Neuronal stem cell (in vitro differentiated cells): ENCODE measurements around the gene KDM4B.
A peak's percentile ranks its signal among the peaks of the same experiment; 100 is the strongest.

Experiments
- DNase-seq: peaks from one replicate; pipeline ENCODE4 v3.0.0-alpha.2; 2013; ENCODE audit warnings: low spot score
- H2AFZ ChIP-seq: one replicate; pipeline ENCODE4 v1.6.1; 2013; ENCODE audit warnings: mild to moderate bottlenecking, low read length, inconsistent platforms
- H2AK5ac ChIP-seq: 2 replicates; pipeline ENCODE4 v1.6.1; 2013; ENCODE audit warnings: low read depth, mild to moderate bottlenecking, inconsistent platforms, low read length, moderate library complexity, mixed read lengths
- H2BK120ac ChIP-seq: 2 replicates; pipeline ENCODE4 v1.6.1; 2013; ENCODE audit warnings: low read depth, mild to moderate bottlenecking, inconsistent platforms, low read length, moderate library complexity, mixed read lengths
- H2BK12ac ChIP-seq: one replicate; pipeline ENCODE4 v1.6.1; 2013; ENCODE audit warnings: low read length, inconsistent platforms
- H2BK15ac ChIP-seq: 2 replicates; pipeline ENCODE4 v1.6.1; 2013; ENCODE audit warnings: mild to moderate bottlenecking, low read length, inconsistent platforms, mixed read lengths
- H2BK5ac ChIP-seq: one replicate; pipeline ENCODE4 v1.6.1; 2013; ENCODE audit warnings: inconsistent platforms, mild to moderate bottlenecking, low read length, moderate library complexity
- H3K14ac ChIP-seq: one replicate; pipeline ENCODE4 v1.6.1; 2013; ENCODE audit warnings: low read length, inconsistent platforms
- H3K18ac ChIP-seq: 2 replicates; pipeline ENCODE4 v1.6.1; 2013; ENCODE audit warnings: low read length, inconsistent platforms
- H3K23ac ChIP-seq: 2 replicates; pipeline ENCODE4 v1.6.1; 2013; ENCODE audit warnings: low read depth, mild to moderate bottlenecking, mixed read lengths, low read length, inconsistent platforms; ENCODE audit not compliant: poor library complexity
- H3K27ac ChIP-seq: replicated peaks from 3 replicates; pipeline ENCODE4 v1.5.1; 2013; ENCODE audit warnings: low read length, inconsistent platforms
- H3K27me3 ChIP-seq, 3 experiments: 2 replicates each; pipeline ENCODE4 v1.6.1; 2013; ENCODE audit warnings: low read length in 3 of 3, mild to moderate bottlenecking in 2 of 3, inconsistent platforms in 1 of 3, low read depth in 1 of 3, mixed read lengths in 1 of 3, moderate library complexity in 1 of 3; ENCODE audit not compliant: control insufficient read depth in 3 of 3, insufficient read depth in 3 of 3
- H3K36me3 ChIP-seq, 2 donors: replicated peaks in 1 of 2; 2 replicates each; pipeline ENCODE4 v1.6.1; 2013; ENCODE audit warnings: low read length in 2 of 2; ENCODE audit not compliant: control insufficient read depth in 2 of 2, insufficient read depth in 2 of 2
- H3K4ac ChIP-seq: 2 replicates; pipeline ENCODE4 v1.6.1; 2013; ENCODE audit warnings: inconsistent platforms, mild to moderate bottlenecking, low read length, moderate library complexity
- H3K4me1 ChIP-seq, 2 donors: 1 replicate in 1 of 2; 2 replicates in 1 of 2; pipeline ENCODE4 v1.6.1; 2013; ENCODE audit warnings: low read length in 2 of 2, low read depth in 1 of 2; ENCODE audit not compliant: control insufficient read depth in 2 of 2, insufficient read depth in 1 of 2
- H3K4me2 ChIP-seq: one replicate; pipeline ENCODE4 v1.6.1; 2013; ENCODE audit warnings: mild to moderate bottlenecking, low read length, inconsistent platforms; ENCODE audit not compliant: insufficient read depth, poor library complexity, severe bottlenecking
- H3K4me3 ChIP-seq, 2 donors: 2 replicates each; pipeline ENCODE4 v1.5.1; 2013; ENCODE audit warnings: low read length in 2 of 2, mild to moderate bottlenecking in 2 of 2, inconsistent platforms in 1 of 2, moderate library complexity in 1 of 2
- H3K79me1 ChIP-seq: one replicate; pipeline ENCODE4 v1.6.1; 2013; ENCODE audit warnings: low read depth, mild to moderate bottlenecking, inconsistent platforms, low read length, moderate library complexity
- H3K9ac ChIP-seq: one replicate; pipeline ENCODE4 v1.6.1; 2013; ENCODE audit warnings: mild to moderate bottlenecking, low read depth, low read length, inconsistent platforms; ENCODE audit not compliant: poor library complexity
- H3K9me3 ChIP-seq, 2 donors: replicated peaks in 1 of 2; 2 replicates each; pipeline versions ENCODE3 to v1.6.1; 2013; ENCODE audit warnings: low read length in 2 of 2, mild to moderate bottlenecking in 2 of 2, inconsistent platforms in 1 of 2, low read depth in 1 of 2, mixed read lengths in 1 of 2, moderate library complexity in 1 of 2; ENCODE audit not compliant: control insufficient read depth in 2 of 2, insufficient read depth in 1 of 2
- H4K8ac ChIP-seq: one replicate; pipeline ENCODE4 v1.6.1; 2013; ENCODE audit warnings: low read depth, mild to moderate bottlenecking, inconsistent platforms, low read length, moderate library complexity
- H4K91ac ChIP-seq: one replicate; pipeline ENCODE4 v1.6.1; 2013; ENCODE audit warnings: low read length, low read depth, mild to moderate bottlenecking, inconsistent platforms; ENCODE audit not compliant: poor library complexity
- WGBS, 2 donors: extraction: QIAGEN DNeasy Blood & Tissue Kit; methylation state at CpG; one replicate each; pipeline ENCODE4 v1.1.7; 2013; ENCODE audit warnings: missing lambda C conversion rate in 2 of 2, mixed read lengths in 1 of 2; ENCODE audit not compliant: insufficient read length in 2 of 2, insufficient replicate concordance in 1 of 2; ENCODE audit errors: extremely low coverage in 2 of 2; 5-methylcytosine and 5-hydroxymethylcytosine counted together

Gene KDM4B

DNA sequence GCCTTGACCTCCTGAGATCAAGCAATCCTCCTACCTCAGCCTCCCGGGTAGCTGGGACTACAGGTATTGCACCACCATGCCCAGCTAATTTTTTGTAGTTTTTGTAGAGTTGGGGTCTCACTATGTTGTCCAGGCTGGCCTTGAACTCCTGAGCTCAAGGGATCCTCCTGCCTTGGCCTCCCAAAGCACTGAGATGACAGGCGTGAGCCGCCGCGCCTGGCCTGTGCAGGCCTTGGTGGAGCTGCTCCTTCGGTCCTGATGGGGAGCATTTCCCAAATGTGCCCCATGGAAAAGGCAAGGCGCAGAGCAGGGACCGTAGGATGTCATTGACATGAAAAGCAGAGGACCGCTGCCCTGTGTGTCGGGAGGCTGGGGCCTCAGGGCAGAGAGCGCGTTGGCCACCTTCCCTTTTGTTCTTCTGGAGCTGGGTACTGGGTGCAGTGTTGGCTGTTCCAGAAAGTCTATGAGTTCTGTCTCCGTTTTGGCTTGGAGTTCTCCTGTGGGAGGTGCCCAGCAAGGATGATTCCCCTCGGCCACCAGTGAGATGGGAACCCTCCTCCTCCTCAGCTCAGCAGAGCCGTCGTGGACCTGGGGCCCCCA lies 128.5 kb downstream of the KDM4B start:
- peaks cover 0 to 34% of the 10 kb centered on the region in 2 donors for H3K36me3 ChIP-seq
- no peak overlapping the region for H2BK15ac ChIP-seq
- H2AFZ ChIP-seq = no peak overlapping the region
- H3K4me2 ChIP-seq = no peak overlapping the region
- peaks cover 3% of the 10 kb centered on the region for H3K79me1 ChIP-seq
- no peak overlapping the region for H3K27ac ChIP-seq
- H2AK5ac ChIP-seq = no peak overlapping the region
- no peaks in the 10 kb centered on the region for H3K27me3 ChIP-seq
- H2BK5ac ChIP-seq = no peak overlapping the region
- no peak for DNase-seq
- H3K4me1 ChIP-seq = peaks cover 15 to 23% of the 10 kb centered on the region in 2 donors
- no CpG with 5 or more reads among the region's 16 CpGs for WGBS, 2 donors
- no peak overlapping the region for H3K4ac ChIP-seq
- H3K4me3 ChIP-seq = no peak overlapping the region
- H4K8ac ChIP-seq = no peak overlapping the region
- H3K9me3 ChIP-seq = peaks cover 16 to 34% of the 10 kb centered on the region in 2 donors
- no peak overlapping the region for H3K23ac ChIP-seq
- H3K9ac ChIP-seq = no peak overlapping the region
- H2BK120ac ChIP-seq = no peak overlapping the region
- H4K91ac ChIP-seq = no peak overlapping the region
- H3K14ac ChIP-seq = no peak overlapping the region
- peak overlapping the region; percentile 72 for H3K18ac ChIP-seq
- no peak overlapping the region for H2BK12ac ChIP-seq

DNA sequence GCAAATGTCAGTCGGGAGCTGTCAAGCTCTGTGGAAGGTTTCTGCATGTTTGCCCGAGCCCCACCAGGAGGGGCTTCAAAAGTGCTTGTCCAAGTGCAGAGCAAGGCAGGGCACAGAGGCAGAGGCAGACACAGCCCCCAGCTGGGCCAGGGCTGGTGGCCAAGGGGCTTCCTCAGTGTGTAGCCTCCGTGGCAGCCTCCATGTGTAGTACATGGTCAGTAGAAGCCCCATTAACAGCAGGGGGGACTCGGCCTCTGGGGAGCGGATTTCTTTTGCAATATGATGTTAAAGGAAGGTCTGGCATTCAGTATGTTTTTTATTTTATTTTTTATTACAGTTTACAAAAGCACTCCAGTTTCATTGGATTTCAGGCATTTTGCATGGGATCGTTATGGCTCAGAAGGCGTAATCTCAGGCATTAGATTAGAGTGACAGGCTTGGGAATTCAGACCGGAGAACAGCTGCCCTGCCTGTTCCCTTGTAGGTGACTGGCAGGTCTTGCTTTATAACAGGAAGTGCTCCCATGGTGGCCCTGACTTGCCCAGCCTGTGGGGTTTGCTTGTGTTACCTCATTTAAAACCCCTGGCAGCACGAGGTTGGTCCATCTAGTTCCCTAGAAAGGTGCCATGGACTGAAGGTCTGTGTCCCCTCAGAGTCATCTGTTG lies 129.2 kb downstream of the KDM4B start:
- Histone ChIP-seq H2BK12ac (no peak overlapping the region), H3K9ac (no peak overlapping the region), H3K4me3 (no peak overlapping the region), H3K4me1 (peaks cover 12 to 19% of the 10 kb centered on the region in 2 donors), H2BK15ac (no peak overlapping the region), H2AFZ (no peak overlapping the region), H3K18ac (no peak overlapping the region), H2BK120ac (no peak overlapping the region), H3K14ac (no peak overlapping the region), H2BK5ac (no peak overlapping the region), H3K27me3 (no peaks in the 10 kb centered on the region), H3K4ac (no peak overlapping the region), H3K27ac (no peak overlapping the region), H3K9me3 (peaks cover 16 to 34% of the 10 kb centered on the region in 2 donors), H4K91ac (no peak overlapping the region), H3K4me2 (no peak overlapping the region), H2AK5ac (no peak overlapping the region), H4K8ac (no peak overlapping the region), H3K79me1 (peaks cover 5% of the 10 kb centered on the region), H3K36me3 (peaks cover 0 to 38% of the 10 kb centered on the region in 2 donors), H3K23ac (no peak overlapping the region)
- WGBS, 2 donors = no CpG with 5 or more reads among the region's 9 CpGs
- DNase-seq = no peak

DNA sequence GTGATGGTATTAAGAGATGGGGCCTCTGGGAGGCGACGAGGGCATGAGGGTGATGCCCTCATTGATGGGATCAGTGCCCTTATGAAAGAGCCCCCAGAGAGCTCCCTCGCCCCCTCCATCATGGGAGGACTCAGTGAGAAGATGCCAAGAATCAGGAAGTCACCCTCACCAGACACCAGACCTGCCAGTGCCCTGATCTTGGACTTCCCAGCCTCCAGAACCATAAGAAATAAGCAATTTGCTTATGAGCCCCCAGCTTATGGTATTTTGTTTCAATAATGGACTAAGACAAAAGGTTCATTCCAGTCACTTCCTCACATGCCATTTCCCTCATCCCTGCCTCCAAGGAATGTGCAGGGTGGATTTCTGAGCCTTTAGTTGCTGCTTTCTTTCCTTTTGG lies 129.7 kb downstream of the KDM4B start:
- H3K4me2 ChIP-seq = no peak overlapping the region
- H3K79me1 ChIP-seq = peaks cover 3% of the 10 kb centered on the region
- H3K23ac ChIP-seq = no peak overlapping the region
- peaks cover 16 to 34% of the 10 kb centered on the region in 2 donors for H3K9me3 ChIP-seq
- DNase-seq = no peak
- H3K18ac ChIP-seq = no peak overlapping the region
- no CpG with 5 or more reads among the region's 3 CpGs for WGBS, 2 donors
- no peak overlapping the region for H2AK5ac ChIP-seq
- H2BK5ac ChIP-seq = no peak overlapping the region
- H4K8ac ChIP-seq = no peak overlapping the region
- peaks cover 0 to 43% of the 10 kb centered on the region in 2 donors for H3K36me3 ChIP-seq
- H3K4me3 ChIP-seq = no peak overlapping the region
- H4K91ac ChIP-seq = no peak overlapping the region
- H3K27me3 ChIP-seq = no peaks in the 10 kb centered on the region
- H2BK12ac ChIP-seq = no peak overlapping the region
- H3K4me1 ChIP-seq = peaks cover 6 to 14% of the 10 kb centered on the region in 2 donors
- H3K9ac ChIP-seq = no peak overlapping the region
- H2BK15ac ChIP-seq = no peak overlapping the region
- no peak overlapping the region for H3K4ac ChIP-seq
- no peak overlapping the region for H3K27ac ChIP-seq
- no peak overlapping the region for H3K14ac ChIP-seq
- H2AFZ ChIP-seq = no peak overlapping the region
- H2BK120ac ChIP-seq = no peak overlapping the region

DNA sequence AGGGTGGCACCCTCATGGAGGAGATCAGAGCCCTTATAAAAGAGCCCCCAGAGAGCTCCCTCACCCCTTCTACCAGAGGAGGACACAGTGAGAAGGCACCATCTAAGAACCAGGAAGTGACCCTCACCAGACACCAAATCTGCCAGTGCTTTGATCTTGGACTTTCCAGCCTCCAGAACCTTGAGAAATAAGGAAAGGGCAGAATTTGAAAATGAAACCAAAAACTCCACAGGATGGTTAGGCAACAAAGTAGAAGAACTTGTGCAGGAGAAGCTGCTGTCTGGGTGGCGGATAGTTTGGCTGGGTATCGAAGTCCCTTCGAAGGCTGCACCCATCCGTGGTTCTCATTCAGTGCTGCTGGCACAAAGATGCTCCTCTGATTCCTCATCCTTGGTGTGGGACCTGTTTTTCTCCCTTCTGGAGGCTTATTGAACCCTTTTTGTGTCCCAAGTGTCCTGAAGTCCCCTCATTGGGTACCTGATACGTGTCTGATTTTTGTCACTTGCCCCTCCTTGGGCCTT lies 130.8 kb downstream of the KDM4B start:
- H4K8ac ChIP-seq = no peak overlapping the region
- H3K79me1 ChIP-seq = peaks cover 2% of the 10 kb centered on the region
- H3K9me3 ChIP-seq = peaks cover 16 to 34% of the 10 kb centered on the region in 2 donors
- H3K23ac ChIP-seq = no peak overlapping the region
- no peak overlapping the region for H3K4ac ChIP-seq
- H2AK5ac ChIP-seq = no peak overlapping the region
- no peak overlapping the region for H2BK12ac ChIP-seq
- H3K36me3 ChIP-seq = peaks cover 0 to 49% of the 10 kb centered on the region in 2 donors
- no peak overlapping the region for H3K18ac ChIP-seq
- WGBS, 2 donors = no CpG with 5 or more reads among the region's 5 CpGs
- no peak overlapping the region for H3K4me3 ChIP-seq
- no peak overlapping the region for H3K9ac ChIP-seq
- no peak overlapping the region for H2BK120ac ChIP-seq
- H2AFZ ChIP-seq = no peak overlapping the region
- no peak overlapping the region for H2BK15ac ChIP-seq
- no peaks in the 10 kb centered on the region for H3K27me3 ChIP-seq
- peaks cover 0 to 7% of the 10 kb centered on the region in 2 donors for H3K4me1 ChIP-seq
- no peak overlapping the region for H2BK5ac ChIP-seq
- H3K27ac ChIP-seq = no peak overlapping the region
- H3K14ac ChIP-seq = no peak overlapping the region
- H4K91ac ChIP-seq = no peak overlapping the region
- DNase-seq = no peak
- no peak overlapping the region for H3K4me2 ChIP-seq
